GM23248 (cell line): ENCODE measurements around the gene INTS11.

Experiments used
- EZH2 ChIP-seq: fragments of 200-600 bp; sonication (generic); IDR thresholded peaks from 2 replicates; pipeline ENCODE4 v1.6.1; 2018; ENCODE audit warnings: antibody characterized with exemption, mild to moderate bottlenecking; ENCODE audit not compliant: insufficient read depth, poor library complexity, severe bottlenecking
- EZH2phosphoT487 ChIP-seq: fragments of 200-600 bp; sonication (generic); IDR thresholded peaks from 2 replicates; pipeline ENCODE4 v1.6.1; 2018; ENCODE audit warnings: antibody characterized with exemption, moderate library complexity, mild to moderate bottlenecking, low read depth; ENCODE audit not compliant: insufficient read depth

DNA sequence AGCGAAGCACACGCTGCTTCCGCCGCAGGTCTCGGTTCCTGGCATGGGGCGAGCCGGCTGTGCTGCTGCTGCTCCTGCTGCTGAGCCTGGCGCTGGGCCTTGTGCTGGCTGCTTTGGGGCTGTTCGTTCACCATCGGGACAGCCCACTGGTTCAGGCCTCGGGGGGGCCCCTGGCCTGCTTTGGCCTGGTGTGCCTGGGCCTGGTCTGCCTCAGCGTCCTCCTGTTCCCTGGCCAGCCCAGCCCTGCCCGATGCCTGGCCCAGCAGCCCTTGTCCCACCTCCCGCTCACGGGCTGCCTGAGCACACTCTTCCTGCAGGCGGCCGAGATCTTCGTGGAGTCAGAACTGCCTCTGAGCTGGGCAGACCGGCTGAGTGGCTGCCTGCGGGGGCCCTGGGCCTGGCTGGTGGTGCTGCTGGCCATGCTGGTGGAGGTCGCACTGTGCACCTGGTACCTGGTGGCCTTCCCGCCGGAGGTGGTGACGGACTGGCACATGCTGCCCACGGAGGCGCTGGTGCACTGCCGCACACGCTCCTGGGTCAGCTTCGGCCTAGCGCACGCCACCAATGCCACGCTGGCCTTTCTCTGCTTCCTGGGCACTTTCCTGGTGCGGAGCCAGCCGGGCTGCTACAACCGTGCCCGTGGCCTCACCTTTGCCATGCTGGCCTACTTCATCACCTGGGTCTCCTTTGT is 9.2 kb upstream of the INTS11 start:
- no peak for TF ChIP-seq EZH2
- TF ChIP-seq EZH2phosphoT487 = no peak
